ENCODE results near the gene MCOLN1. TPM values are rescaled to one million over a fixed set of nuclear protein-coding genes. Genes with fewer than 3 reads are reported as not detected.

Gene MCOLN1
- total and polyA plus RNA-seq, 2 experiments from 2014 or later, result 7.2 to 16.1 TPM

DNA sequence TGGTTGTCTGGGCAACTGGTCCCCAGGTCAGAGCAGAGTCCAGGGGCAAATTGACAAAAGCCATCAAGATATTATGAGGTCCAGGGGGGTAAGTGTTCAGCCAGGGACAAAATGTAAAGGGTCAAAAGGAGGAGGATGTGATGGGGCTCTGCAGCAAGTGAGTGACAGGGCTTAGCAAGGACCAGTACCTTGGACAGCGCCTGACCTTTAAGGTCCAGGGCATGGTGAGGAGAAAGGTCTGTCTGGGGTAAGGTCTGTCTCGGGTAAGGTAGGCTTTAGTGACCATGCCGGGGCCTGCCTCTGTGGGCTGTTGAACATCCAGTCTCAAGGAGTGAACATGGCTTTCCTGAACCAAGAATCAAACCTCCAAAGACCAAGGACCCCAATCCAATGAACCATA is 12.8 kb upstream of the MCOLN1 start:
- TF ChIP-seq EZH2 (IDR thresholded peaks at IDR 0.05; ENCODE audit: low read depth, unreplicated experiment), result no peak
- TF ChIP-seq, protein P1, sequence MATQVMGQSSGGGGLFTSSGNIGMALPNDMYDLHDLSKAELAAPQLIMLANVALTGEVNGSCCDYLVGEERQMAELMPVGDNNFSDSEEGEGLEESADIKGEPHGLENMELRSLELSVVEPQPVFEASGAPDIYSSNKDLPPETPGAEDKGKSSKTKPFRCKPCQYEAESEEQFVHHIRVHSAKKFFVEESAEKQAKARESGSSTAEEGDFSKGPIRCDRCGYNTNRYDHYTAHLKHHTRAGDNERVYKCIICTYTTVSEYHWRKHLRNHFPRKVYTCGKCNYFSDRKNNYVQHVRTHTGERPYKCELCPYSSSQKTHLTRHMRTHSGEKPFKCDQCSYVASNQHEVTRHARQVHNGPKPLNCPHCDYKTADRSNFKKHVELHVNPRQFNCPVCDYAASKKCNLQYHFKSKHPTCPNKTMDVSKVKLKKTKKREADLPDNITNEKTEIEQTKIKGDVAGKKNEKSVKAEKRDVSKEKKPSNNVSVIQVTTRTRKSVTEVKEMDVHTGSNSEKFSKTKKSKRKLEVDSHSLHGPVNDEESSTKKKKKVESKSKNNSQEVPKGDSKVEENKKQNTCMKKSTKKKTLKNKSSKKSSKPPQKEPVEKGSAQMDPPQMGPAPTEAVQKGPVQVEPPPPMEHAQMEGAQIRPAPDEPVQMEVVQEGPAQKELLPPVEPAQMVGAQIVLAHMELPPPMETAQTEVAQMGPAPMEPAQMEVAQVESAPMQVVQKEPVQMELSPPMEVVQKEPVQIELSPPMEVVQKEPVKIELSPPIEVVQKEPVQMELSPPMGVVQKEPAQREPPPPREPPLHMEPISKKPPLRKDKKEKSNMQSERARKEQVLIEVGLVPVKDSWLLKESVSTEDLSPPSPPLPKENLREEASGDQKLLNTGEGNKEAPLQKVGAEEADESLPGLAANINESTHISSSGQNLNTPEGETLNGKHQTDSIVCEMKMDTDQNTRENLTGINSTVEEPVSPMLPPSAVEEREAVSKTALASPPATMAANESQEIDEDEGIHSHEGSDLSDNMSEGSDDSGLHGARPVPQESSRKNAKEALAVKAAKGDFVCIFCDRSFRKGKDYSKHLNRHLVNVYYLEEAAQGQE (IDR thresholded peaks at IDR 0.05; ENCODE audit: unreplicated experiment), result peak; percentile 97
- no peak overlapping the region; the same call in 2 of the 3 replicates for H3K4me3 Mint-ChIP-seq
- H4K20me1 ChIP-seq (replicated peaks; ENCODE audit: insufficient read depth), result no peaks in the 10 kb centered on the region
- no peak for ATAC-seq
- peaks cover 15% of the 10 kb centered on the region for H3K4me1 ChIP-seq (ENCODE audit: insufficient read depth)
- H3K36me3 Mint-ChIP-seq (ENCODE audit: low read depth), result no peaks in the 10 kb centered on the region
- H3K79me2 ChIP-seq (replicated peaks; ENCODE audit: insufficient read depth), result no peaks in the 10 kb centered on the region
- peaks cover 21% of the 10 kb centered on the region for H3K27me3 Mint-ChIP-seq (ENCODE audit: insufficient read depth, low read depth, poor library complexity)
- H3K9me2 ChIP-seq (ENCODE audit: insufficient read depth), result peaks cover 3% of the 10 kb centered on the region; the same call in 1 of the 2 replicates
- H2AFZ ChIP-seq, result no peak overlapping the region
- H3F3A ChIP-seq (replicated peaks; ENCODE audit: low read depth), result peaks cover 10% of the 10 kb centered on the region; the same call in 1 of the 2 replicates
- no peak overlapping the region for H3K4me2 ChIP-seq
- peaks cover 16% of the 10 kb centered on the region for H3K4me1 Mint-ChIP-seq
- H3K4me3 ChIP-seq, result no peak overlapping the region
- peak; percentile 80 for DNase-seq (ENCODE audit: low spot score)
- H3K27ac Mint-ChIP-seq, result no peak overlapping the region
- H3K36me3 ChIP-seq (ENCODE audit: insufficient read depth), result no peaks in the 10 kb centered on the region
- no peaks in the 10 kb centered on the region; the same call in 1 of the 2 replicates for H3K27me3 ChIP-seq (ENCODE audit: insufficient read depth)
- no peaks in the 10 kb centered on the region for H3K9me3 Mint-ChIP-seq
- no peak overlapping the region for H3K27ac ChIP-seq (ENCODE audit: low read depth)

DNA sequence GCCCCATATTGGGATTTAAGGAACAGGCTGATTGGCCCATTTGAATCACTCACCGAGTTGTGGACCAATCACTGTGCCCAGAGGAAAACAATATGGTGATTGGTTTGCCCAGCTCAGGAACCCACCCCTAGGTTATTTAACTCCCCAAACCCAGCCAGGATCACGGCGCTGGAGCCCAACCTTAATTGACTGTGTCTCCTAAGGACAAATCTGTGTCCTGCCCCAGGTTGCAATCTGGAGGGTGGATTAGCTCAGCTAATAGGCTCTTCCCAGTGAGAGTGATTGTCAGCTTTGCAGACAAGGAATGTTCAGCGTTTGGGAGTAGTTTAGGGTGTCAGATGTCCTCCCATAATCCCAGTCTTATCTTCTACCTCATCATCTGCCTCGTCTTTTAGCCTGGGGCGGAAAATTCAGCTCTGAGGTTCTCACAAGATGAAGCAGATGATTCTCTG is 10.0 kb upstream of the MCOLN1 start:
- 0 out of 2 replicates have a peak, but pooled peaks cover 1% of the 10 kb centered on the region for H3F3A ChIP-seq (replicated peaks; ENCODE audit: low read depth)
- DNase-seq (ENCODE audit: low spot score) (peak; percentile 53), ATAC-seq (no peak)
- peaks cover 17% of the 10 kb centered on the region for H3K4me1 Mint-ChIP-seq
- TF ChIP-seq POLR2AphosphoS5 (IDR thresholded peaks at IDR 0.05; ENCODE audit: low read depth), result no peak
- no peak for TF ChIP-seq EZH2phosphoT487 (IDR thresholded peaks at IDR 0.05; ENCODE audit: unreplicated experiment)
- no peak for TF ChIP-seq STAT1 (IDR thresholded peaks at IDR 0.05; ENCODE audit: unreplicated experiment)
- peaks cover 3% of the 10 kb centered on the region; the same call in 2 of the 3 replicates for H3K9me3 Mint-ChIP-seq
- H3K4me1 ChIP-seq (ENCODE audit: insufficient read depth), result peaks cover 13% of the 10 kb centered on the region
- no peak overlapping the region for H3K4me3 ChIP-seq
- H2AFZ ChIP-seq, result no peak overlapping the region
- H3K4me3 Mint-ChIP-seq, result no peak overlapping the region
- H3K36me3 ChIP-seq (ENCODE audit: insufficient read depth), result no peaks in the 10 kb centered on the region
- no peaks in the 10 kb centered on the region; the same call in 2 of the 3 replicates for H3K36me3 Mint-ChIP-seq (ENCODE audit: low read depth)
- no peak overlapping the region for H3K27ac ChIP-seq (ENCODE audit: low read depth)
- H3K79me2 ChIP-seq (replicated peaks; ENCODE audit: insufficient read depth), result no peaks in the 10 kb centered on the region; the same call in 1 of the 2 replicates
- H3K27me3 Mint-ChIP-seq (ENCODE audit: insufficient read depth, low read depth, poor library complexity), result peaks cover 15% of the 10 kb centered on the region
- H3K27me3 ChIP-seq (ENCODE audit: insufficient read depth), result no peaks in the 10 kb centered on the region
- no peak overlapping the region for H3K27ac Mint-ChIP-seq
- H3K4me2 ChIP-seq, result no peak overlapping the region
- peaks cover 3% of the 10 kb centered on the region; the same call in 1 of the 2 replicates for H3K9me2 ChIP-seq (ENCODE audit: insufficient read depth)
- H4K20me1 ChIP-seq (replicated peaks; ENCODE audit: insufficient read depth), result no peaks in the 10 kb centered on the region

All from GM23338 (cell line).